Stimulated activated naive CD4-positive, alpha-beta T cell treated with Interleukin-2 at 50 U/mL for 16 hours (primary cell): ENCODE results near the gene SCYGR5.
"Not testable (repeated sequence)": the region's sequence is repeated elsewhere in the genome, so short reads cannot be mapped to it uniquely, and the experiment has no call there.

Experiments
- DNase-seq: peaks from one replicate; lab custom pipeline; 2025; lab: John Stamatoyannopoulos, UW

Gene SCYGR5

GRCh38 chr2:227666631-227667170 is at the start of gene SCYGR5:
Gene SCYGR5, plus strand, starts transcription at chr2:227666804. Its CDS starts 0 bp downstream, at chr2:227666804.
- DNase-seq, result not testable (repeated sequence)

GRCh38 chr2:227617316-227618230 is 49.0 kb upstream of the SCYGR5 start, which contains the start of gene SCYGR4:
Gene SCYGR4, plus strand, starts transcription at chr2:227617498. Its CDS starts 0 bp downstream, at chr2:227617498.
- DNase-seq, result no peak

- no peak for DNase-seq
These were observed 43.4 kb upstream of the SCYGR5 start for GRCh38 chr2:227623226-227623625.

- DNase-seq, result no peak
These were observed 41.2 kb upstream of the SCYGR5 start for GRCh38 chr2:227625420-227625819.

GRCh38 chr2:227626580-227627151 is 39.9 kb upstream of the SCYGR5 start:
- no peak for DNase-seq

- no peak for DNase-seq
These were observed 38.8 kb upstream of the SCYGR5 start for GRCh38 chr2:227627769-227628168.

- no peak for DNase-seq
These were observed 37.2 kb upstream of the SCYGR5 start for GRCh38 chr2:227629435-227629834.

GRCh38 chr2:227630322-227630721 is 36.3 kb upstream of the SCYGR5 start:
- DNase-seq, result no peak

GRCh38 chr2:227632827-227633226 is 33.8 kb upstream of the SCYGR5 start:
- no peak for DNase-seq

GRCh38 chr2:227634201-227634600 is 32.4 kb upstream of the SCYGR5 start:
- DNase-seq, result no peak

GRCh38 chr2:227642656-227643055 is 23.9 kb upstream of the SCYGR5 start:
- no peak for DNase-seq

- DNase-seq, result no peak
These were observed 22.5 kb upstream of the SCYGR5 start for GRCh38 chr2:227643990-227644551.

- DNase-seq, result no peak
These were observed 13.2 kb upstream of the SCYGR5 start for GRCh38 chr2:227653419-227653818.

- DNase-seq, result no peak
These were observed 12.2 kb upstream of the SCYGR5 start for GRCh38 chr2:227654426-227654825.

- no peak for DNase-seq
These were observed 11.2 kb upstream of the SCYGR5 start for GRCh38 chr2:227655454-227655853.

GRCh38 chr2:227657199-227657845 is 9.3 kb upstream of the SCYGR5 start:
- no peak for DNase-seq

GRCh38 chr2:227661025-227661649 is 5.5 kb upstream of the SCYGR5 start:
- no peak for DNase-seq

- DNase-seq, result no peak
These were observed 4.8 kb upstream of the SCYGR5 start for GRCh38 chr2:227661827-227662226.

GRCh38 chr2:227665189-227665940 is 1.2 kb upstream of the SCYGR5 start:
- no peak for DNase-seq

GRCh38 chr2:227671170-227671905 is 4.7 kb downstream of the SCYGR5 start:
- no peak for DNase-seq
